Putamen (tissue), 1 donor: Measurements from ENCODE around the gene CIRBP.
A peak's percentile ranks its signal among the peaks of the same experiment; 100 is the strongest.

Experiments
- DNase-seq: peaks from one replicate; pipeline ENCODE4 v3.0.0-alpha.2; 2016; ENCODE audit warnings: low spot score

The CIRBP gene

DNA sequence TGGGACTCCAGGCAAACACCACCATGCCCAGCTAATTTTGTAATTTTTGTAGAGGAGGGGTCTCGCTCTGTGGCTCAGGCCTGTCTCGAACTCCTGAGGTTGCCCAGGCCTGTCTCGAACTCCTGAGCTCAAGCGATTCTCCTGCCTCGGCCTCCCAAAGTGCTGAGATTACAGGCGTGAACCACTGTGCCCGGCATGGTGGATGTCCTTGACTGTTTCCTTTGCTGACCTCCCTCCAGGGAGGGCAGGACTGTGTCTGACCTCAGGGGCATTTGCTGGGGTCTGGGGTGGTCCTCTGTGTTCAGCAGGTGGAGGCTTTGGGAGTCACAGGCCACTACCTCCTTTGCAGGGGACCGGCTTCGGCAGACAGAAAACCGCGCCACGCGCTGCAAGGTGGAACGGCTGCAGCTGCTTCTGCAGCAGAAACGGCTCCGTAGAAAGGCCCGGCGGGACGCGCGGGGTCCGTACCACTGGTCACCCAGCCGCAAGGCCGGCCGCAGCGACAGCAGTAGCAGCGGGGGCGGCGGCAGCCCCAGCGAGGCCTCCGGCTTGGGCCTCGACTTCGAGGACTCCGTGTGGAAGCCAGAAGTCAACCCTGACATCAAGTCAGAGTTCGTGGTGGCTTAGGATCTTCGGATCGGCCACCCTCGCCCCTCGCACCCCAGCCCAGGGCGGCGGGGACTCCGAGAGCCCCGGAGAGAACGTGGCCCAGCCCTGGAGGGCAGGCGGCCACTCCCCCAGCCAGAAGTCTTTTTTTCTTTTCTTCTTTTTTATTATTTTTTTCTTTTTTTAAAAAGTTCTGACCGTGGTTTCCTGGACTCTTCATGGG, 12.3 kb upstream of the CIRBP start:
- no peak for DNase-seq

DNA sequence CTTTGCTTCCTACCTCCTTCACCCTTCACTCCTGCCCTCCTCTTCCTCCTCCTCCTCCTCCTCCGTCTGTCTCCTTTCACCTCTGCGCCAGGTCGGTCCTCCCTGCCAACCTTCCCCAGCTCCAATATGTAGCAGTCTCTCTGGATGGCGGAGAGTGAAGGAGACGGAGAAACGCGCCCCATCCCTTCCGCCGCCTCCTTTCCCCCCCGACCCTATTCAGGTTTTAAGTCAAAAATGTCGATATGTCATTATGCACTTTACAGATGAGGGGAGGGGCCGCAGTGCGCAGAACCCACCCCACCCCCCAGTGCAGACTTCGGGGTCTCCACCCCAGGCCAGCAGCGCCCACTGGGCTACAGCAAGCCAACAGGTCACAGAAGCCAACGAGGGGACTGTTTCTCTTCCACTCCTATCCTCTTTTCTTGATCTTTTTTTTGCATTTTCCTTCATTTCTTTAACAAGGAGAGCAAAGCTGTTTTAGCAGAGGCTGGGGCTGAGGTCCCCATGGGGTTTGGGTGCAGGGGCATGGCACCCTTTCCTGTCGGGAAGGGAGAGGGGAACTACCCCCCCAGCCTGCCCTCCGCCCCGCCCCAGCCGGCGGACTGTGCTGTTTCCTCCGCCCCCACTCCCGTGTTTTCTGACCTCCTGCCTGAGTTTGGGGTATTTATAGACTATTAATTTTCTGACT, 11.5 kb upstream of the CIRBP start:
- DNase-seq, result no peak

DNA sequence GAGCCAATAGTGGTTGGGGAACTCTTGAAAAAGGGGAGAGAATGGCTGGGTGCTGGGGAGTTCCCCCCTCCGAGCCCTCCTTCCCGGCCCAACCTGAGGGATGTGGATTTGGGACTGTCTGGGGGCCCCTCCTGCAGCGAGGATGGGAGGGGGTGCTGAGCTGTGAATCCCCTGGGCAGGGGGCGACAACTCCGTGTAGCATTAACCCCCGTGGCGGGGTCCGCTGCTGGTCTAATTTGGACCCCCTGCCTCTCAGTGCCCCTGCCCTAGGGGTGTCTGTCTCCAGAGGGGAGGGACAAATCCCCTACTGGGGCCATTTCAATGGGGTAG, 11.0 kb upstream of the CIRBP start:
- DNase-seq, result no peak

DNA sequence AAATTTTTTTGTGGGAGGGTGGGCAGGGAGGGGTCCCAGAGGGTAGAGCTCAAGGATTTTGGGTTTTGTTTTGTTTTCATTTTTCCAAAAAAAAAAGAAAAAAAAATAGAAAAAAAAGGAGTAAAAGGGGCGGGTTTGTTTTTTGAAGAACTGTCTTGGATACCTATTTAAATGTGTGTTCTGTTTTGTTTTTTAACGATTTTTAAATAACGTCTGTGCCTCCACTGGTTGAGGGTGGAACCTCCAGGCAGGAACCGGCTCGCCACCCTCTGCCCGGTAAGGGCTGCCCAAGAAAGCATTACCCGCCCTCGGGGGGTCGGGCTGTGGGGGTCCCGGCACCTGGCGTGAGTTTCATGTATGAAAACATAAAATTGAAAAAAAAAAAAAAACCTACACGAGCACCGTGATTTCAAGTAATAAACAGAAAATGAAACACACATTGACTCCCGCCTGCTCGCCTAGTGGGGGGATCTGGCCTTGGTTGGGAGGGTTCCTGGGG, 10.4 kb upstream of the CIRBP start:
- DNase-seq, result no peak

DNA sequence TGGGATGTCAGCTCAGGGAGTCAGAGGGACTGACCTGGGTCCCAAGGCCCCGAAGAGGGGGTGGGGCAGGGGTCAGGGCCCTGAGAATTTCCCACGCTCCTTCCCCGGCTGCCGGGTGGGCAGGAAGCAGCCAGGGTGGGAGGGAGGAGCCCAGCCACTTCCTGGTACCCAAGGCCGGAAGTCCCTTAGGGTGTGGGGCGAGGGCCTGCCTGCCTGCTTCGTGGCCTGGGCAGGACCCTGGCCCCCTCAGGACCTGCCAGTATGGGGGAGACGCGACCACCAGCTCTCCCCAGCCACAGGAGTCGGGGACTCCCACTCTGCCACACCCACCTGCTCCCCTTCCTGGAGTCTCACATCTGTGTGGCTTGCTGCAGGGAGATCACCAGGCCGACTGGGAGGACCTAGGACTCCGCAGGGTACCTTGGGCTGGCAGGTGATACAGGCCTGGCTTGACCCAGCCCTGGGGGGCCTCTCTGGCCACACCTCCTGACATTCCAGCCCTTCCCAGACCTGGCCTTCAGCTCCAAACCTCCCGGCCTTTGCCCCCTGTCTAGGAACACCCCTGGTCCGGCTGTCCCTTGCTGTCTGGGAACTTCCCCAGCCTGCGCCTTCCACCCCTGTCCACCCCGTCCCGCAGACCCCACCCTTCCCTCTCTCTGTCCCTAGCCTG, 9.8 kb upstream of the CIRBP start:
- DNase-seq, result no peak

DNA sequence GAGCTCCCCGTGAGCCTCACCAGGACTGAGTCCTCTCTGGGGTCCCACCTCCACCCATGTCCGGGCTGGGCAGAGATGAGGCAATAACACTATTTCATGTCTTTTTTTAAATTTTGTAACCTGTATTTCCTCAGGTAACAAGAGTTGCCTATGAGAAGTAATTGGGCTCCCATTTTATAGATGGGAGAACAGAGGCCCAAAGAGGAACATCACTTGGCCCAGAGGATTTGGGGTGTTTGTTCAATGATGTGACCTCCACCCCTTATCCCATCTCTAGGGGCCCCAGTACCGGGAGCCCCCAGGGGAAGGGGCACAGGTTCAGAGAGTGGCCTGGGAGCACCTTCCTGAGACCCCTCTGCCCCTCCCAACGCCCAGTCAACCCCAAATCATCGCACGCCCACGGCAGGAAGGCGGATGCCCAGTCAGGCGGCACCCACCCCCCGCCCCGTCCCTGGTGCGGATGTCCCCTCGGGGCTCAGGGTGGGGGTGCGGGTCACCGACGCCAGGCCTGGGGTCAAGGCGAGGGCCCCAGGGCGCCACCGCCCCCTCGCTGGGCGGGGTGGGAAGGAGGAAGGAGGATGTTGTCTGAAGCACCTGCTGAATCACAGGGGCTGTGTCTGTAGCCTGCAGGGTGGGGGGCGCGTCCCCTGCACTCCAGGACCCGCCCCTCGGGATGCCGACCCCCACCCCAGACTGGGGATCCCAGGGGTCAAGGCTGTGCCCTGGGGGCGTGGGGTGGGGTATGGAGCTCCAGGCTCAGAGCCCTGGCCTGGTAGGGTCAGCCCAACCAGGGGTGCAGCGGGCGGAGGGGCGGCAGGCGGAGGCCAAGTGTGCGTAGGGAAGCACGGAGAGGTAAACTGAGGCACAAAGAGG, 9.0 kb upstream of the CIRBP start:
- no peak for DNase-seq

DNA sequence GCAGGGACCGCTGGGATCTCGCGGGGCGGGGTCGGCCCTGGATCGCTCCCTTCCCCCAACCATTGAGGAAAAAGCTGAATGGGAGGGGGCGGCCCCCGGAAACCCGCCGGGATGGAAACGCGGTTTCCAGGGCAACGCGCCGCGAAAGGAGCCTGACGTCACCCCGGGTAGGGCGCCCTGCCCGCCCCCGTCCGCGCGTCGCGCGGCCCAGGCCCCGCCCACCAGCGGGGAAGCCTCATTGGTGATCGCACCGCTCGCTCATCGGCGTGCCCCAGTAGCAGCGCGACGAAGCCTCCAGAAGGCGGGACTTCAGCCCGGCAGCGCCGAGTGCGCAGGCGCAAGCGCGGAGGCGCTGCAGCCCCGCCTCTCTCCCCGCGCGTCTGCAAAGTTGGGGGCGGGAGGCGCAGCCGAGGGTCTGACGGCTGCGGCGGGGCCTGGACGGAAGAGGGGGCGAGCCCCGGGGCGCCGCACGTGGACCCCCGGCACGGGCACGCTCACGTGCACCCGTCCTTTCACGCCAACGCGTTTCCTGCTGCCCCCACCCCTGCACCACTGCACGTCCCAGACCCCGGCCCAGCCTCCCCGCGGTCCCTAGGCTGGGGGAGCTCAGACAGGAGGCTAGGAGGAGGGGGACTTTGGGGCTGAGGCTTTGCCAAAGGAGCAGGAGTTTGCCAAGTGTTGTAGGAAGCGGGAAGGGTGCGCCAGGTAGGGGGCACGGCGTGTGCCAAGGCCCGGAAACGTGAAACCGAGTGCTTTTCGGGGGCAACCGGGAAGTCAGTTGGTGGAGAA, 8.2 kb upstream of the CIRBP start:
- DNase-seq, result peak; percentile 95

DNA sequence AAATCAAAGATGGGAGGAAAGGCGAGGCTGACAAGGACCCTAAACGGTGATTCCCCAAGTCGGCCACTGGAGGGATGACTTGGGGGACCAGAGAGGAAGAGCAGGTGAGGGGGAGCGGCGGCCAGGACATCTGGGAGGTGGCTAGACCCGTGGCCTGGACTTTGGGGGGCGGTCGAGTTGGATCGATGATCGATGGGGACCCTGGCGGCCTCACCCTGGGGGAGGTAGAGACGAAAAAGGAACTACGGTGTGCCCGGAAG, 7.7 kb upstream of the CIRBP start:
- DNase-seq, result no peak

DNA sequence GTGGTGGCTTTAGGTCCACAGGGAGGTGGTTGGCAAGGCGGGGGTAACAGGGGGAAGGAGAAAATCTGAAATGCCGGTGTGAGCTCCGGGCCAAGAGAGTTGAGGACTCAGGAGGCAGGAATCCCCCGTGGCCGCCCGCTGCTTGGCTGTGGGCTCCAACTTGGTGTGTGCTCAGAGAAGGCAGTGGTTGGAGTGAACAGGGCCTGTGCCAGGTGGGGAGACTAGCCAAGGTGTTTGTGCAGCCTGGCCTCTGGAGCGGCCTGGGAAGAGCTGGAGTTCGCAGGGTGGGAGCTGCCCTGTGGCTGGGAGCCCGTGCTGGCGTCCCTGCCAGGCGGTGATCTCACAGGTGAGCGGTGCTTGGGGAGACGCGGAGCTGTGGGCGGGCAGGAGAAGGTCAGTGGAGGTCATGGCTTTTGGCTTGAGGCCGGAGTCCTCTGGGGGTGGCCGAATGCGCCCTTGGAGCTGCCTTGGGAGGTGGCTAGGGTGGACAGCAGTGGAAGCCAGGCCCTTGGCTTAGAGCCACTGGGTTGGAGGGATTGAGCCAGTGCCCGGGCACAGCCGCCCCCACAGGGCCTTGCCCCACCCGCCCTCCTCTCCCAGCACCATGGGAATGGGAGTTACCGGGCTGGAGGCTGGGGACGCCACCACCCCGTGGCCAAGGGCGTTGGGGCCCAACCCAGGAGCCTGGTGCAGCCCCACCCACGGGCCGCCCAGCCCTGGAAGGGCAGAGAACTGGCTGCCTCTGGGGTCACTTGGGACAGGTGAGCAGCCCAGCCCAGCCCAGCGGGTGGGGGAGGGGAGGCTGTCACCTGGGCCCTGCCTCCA, 7.1 kb upstream of the CIRBP start:
- DNase-seq, result no peak

DNA sequence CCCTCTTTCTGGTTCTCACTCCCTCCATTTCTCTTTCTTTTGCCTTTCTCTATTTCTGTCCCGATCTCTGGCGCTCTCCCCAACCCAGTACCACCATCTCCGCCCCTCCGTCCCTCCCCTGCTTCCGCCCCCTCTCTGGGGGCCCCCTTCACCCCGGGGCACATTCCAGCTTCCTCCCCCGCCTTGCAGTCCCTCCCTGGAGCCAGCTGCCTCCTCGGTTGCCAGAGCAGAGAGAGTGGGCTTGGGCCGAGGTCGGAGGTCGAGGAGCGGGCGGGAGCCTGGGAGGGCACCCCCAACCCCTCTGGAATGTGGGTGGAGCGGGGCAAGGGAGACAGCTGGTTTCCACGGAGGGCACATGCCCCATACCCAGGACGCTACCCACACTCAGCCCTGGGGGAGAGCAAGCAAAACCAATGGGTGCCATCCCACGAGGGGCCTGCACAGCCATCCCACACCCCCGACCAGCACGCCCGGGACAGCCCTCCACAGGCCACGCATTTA, 6.5 kb upstream of the CIRBP start:
- DNase-seq, result no peak

DNA sequence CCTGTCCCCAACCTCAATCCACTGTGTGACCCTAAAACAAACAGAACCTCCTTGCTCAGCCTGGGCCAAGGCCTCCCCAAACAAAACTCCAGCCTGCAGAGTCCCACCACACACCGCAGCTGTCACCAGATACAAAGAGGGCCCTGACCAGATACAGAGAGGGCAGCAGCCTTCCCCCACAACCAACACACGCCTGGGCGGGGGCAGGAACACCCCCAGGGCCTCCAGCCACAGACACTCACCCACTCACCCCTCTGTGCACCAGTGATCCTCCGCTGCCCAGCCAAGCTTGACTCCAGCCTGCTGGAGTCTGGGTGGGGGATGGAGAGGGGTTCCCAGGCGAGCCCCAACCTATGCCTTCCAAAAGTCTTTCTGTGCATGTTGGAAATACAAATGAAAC, 5.9 kb upstream of the CIRBP start:
- no peak for DNase-seq

DNA sequence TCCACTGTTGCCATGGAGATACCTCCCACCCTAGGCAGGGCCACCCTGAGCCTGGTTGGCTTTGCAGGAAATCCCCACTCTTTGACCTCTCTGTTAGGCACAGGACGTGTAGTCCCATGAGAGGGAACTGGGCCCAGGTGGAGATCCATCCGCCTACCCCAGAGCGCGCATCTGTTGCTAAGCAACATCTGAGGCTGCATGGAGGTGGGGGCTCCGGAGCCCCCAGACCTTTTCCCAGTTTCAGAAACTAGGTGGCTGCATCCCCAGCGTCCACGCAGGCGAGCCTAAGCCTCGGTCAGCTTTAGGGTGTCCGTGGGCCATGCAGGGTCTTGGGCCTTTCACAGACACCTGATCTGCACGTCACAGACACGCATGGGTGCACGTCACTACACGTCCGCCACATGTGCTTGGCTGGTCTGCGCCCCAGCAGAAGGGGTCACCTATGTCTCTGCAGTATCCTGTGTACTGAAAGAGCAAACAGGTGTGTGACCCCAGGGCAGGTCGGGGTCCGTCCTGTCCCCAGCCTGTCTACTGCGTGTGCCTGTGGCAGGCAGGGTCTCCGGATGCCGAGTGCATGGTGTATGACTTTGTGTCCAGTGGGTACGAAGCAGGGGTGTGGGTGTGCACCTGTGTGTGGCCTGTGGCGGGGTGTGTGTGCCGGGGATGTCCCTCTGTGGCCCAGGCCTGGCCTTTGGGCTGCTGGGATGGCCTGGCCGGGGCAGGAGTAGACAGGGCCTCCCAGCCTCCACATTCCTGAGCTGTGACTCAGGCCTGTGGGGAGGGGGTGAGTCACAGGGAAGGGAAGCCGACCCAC, 4.1 kb upstream of the CIRBP start:
- DNase-seq, result no peak

DNA sequence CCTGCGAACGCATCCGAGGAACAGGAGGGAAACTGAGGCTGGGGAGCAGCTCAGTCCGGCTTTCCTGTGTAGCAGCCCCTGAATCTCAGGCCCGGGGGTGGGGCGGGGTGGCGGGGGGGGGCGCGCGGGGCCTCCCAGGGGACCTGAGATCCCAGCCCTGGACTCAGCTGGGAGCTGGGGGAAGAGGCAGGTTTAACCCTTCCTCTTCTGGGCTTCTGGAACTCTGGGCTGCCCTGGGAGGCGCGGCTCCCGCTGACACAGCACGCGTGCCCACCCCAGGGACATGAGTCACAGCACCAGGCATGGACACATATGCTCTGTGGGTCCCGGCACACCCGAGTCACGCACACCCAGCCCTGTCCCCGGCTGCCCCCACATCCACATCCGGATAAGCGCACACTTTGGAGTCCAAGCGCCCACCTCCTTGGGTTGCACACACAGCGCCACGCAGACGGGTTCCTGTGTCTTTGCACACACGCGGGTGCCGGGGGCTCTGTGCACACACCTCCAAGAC, 3.5 kb upstream of the CIRBP start:
- DNase-seq, result no peak

DNA sequence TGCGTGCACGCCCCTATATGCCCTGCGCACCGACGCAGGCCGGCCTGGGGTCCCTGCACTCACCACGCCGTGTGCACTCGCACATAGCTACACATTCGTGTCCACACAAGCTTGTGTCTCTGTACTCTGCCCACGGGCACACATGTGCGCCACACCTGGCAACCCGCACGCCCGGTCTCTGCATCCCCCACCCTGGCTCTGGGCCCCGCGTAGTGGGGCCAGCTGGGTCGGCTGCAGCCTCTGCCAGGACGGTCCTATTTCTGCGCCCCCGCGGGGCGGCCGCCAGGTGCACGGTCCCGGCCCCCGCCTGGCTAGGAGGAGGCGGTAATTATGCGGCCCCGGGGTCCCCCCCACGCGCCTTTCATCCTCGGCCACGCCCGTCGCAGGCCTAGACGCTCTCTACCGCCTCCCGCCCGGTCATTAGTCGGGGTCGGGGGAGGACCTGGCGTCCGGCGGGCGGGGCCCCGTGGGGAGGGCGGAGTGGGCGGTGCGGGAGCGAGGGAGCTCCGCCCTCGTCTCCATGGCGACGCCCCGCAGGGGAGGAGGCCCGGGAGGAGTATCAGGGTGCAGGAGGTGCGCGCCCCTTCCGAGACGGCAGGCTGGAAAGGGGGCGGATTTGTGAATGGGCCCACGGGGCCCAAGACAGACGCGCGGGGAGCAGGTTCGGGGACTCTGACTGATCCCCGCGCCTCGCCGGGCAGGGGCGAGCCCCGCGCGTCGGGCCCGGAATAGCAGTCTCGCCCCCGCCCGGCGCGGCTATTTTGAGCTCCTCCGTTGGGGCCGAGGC, 2.8 kb upstream of the CIRBP start:
- peak; percentile 76 for DNase-seq

DNA sequence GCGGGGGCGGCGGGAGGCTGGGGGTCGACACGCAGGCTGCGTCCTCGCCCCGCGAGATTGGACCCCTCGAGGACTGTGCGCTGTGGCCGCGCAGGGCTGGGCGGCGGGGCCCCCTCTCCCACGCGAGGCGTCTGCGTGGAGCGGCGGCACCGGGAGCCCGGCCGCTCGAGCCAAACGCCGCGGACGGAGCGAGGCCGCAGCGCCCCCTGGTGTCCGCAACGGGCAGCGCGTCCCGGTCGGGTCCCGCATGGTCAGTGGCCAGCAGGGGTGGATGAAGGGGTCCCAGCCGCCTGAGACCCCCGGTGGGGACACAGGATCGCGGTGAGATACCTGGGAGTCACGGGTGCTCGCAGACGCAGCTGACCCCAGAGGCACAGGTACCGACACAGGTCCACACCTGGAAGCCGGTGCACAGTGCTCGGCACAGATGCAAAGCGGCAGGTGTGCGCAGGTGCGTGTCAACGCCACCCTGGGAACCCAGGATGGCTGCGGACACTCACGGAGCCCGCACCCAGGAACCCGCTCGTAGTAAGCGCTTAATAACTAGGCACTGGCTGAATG, 2.1 kb upstream of the CIRBP start:
- DNase-seq, result no peak

DNA sequence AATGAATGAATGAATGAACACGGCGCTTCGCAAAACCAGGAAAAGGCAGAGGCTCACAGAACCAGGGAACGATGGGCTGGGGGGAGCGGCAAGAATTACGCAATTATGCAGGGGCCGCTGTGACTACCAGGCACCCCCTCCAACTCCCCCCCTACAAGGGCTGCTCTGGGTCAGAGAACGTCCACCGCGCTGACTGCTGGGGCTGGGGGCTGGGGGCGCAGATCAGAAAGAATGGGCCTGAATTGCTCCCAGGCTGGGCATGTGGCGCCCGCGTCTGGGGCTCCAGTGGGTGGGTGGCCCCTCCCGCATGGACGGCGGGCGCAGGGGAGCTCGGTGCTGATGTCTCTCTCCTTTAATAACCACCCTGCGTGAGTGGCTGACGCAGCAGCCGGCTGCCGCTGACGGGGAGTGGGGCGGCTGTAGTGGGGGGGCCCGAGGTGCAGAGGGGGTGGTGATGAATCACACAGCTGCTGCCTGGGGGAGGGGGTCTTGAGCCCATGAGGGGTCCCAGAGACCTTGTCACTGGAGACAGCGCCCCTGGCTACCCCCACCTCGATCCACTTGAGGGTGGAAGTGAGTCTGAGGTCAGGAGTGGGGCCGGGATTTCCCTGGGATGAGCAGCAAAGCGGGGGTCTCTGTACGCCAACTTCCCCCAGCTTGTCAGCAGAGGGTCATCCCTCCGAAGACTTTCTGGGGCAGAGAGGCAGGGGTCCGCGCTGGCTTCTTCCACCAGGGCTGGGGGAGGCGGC, 1.5 kb upstream of the CIRBP start:
- DNase-seq, result no peak
